GM19455 (cell line): Measurements from ENCODE around the gene ANKRD35.

ENCODE experiments used
- ATAC-seq: cut with Tn5 transposase; IDR thresholded peaks from one replicate; pipeline ENCODE4 v1.9.1; 2021; ENCODE audit not compliant: unreplicated experiment

The ANKRD35 gene

DNA sequence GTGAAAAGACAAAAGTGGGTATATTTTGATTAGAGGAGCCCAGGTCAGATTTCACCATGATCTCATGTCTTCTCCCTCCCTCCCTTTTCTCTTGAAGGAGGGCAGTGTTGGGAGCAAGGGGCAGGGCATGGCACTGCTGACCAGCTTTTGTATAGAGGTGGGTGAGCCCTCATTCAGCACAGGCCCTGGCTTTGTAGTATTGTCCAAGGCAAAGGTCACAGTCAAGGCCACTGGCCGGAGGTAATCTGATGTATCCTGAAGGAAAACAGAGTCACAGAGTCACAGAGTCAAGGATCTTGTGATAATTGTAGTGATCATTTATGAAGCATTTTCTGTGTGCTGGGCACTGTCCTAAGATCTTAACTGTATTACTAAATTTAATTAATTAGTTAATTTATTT is 12.3 kb upstream of the ANKRD35 start:
- ATAC-seq, result no peak

DNA sequence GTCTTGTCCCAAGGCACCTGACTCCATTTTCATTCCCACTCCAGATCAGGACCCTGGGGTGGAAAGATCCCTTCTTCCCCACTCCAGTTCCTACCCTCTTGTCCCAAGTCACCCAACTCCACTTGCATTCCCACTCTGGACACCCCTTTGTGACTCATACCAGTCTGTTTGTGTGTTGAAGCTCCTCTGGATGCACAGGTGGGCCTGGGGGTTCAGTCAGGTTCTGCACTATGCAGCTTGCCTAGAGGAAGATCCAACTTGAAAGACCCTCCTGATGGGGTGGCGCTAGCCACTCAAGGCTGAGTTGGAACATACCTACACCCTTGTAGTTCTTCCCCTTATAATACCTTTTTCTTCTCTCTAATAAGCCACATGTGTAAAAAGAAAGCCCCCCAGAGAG is 9.8 kb upstream of the ANKRD35 start:
- ATAC-seq, result no peak

GRCh38 chr1:145893306-145894055 is 7.8 kb upstream of the ANKRD35 start:
- ATAC-seq, result no peak

DNA sequence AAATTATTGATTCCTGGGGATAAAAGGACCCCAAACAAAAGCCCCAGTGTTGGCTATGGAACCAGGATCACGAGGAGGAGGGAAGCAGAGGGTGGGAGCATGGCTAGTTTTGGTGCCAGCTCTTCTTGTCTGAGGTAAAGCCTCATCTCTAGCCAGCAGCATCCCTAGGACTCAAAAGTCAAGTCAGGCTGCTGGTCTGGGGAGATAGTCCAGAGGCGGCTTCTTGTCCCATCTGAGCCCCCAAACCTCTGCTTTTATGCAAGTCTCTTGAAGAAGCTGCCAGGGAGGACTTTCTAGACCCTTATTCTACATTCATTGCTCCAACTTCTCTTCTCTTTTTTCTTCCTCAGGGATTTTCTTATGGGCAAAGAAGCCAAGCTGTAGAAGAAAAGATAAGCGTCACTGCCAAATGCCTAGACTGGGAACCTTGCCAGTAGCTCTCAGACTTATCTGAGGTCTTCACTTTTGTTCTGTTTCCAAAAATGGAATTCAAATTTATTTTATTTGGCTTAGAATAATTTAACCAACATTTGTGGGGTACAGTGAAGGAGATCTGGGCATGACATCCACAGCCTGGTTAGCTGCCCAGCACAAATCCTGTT is 6.9 kb upstream of the ANKRD35 start:
- no peak for ATAC-seq

- no peak for ATAC-seq
Measured at GRCh38 chr1:145891587-145892485, 6.2 kb upstream of the ANKRD35 start.

DNA sequence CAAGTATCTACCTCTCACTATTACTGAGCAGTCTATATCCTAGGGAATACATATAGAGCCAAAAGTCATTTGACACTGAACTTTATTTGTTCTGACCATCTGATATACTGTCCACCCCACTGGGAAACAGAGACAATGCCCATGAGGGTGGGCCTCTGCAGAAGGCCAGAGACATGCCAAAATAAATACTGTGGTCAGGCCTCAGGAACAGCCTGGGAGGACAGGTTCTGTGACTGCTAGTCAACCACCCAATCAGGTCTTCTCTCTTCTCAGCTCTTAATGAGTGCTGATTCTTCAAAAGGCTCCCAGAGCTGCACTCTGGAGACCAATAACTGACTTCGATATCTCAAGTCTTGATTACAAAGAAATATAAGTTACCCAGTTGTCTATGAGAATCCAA is 5.5 kb upstream of the ANKRD35 start:
- ATAC-seq, result no peak

DNA sequence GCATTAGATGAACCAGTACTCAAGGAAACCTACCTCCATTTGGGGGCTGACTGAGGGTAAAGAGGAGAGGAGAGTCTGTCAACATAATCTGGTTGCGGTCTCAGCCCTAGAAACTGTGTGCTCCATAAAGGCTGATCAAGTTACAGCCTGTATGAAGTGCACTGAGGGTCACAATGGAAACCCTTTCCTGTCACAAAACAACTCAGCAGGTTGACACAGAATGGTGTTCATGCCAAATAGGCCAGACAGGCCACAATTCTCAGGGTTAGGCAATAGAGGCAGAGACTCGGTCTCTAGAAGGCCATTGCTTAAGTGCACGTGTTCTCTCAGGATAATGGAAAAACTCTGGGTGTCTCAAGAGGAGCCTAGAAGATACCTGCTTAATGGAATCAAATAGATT is 4.1 kb upstream of the ANKRD35 start:
- ATAC-seq, result no peak

GRCh38 chr1:145887631-145888030 is 2.0 kb upstream of the ANKRD35 start:
- no peak for ATAC-seq

GRCh38 chr1:145886816-145887215 is 1.1 kb upstream of the ANKRD35 start:
- no peak for ATAC-seq

DNA sequence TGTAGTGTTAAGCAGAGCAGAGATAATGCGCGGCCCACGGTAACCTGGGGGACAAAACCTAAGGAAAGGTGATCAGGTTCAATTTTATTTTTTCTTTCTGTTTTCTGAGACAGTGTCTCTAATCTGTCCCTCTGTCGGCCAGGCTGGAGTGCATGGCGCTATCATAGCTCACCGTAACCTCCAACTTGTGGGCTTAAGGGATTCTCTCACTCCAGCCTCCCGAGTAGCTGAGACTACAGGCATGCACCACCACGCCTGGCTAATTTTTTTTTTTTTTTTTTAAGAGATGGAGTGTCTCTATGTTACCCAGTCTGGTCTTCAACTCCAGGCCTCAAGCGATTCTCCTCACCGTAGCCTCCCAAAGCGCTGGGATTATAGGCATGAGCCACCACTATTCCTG is 724 bp upstream of the ANKRD35 start:
- ATAC-seq, result no peak

DNA sequence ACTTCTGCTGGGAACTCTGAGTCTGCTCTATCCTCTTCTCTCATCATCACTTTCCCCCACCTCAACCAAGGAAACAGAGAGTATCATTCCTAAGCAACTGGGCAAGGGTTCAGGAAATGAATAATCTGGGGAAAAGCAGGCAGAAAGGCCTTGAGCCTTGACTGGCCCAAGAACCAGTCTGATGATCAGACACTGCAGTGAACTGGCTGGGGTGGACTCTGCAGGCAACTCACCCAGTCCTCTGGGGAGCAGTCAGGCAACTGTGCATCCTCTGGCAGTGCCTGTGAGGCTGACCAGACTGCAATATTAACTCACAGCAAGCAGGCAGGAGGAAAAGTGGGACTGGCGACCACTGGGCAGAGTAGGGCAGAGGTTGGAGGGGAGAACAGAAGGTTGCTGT is 991 bp downstream of the ANKRD35 start:
- no peak for ATAC-seq

DNA sequence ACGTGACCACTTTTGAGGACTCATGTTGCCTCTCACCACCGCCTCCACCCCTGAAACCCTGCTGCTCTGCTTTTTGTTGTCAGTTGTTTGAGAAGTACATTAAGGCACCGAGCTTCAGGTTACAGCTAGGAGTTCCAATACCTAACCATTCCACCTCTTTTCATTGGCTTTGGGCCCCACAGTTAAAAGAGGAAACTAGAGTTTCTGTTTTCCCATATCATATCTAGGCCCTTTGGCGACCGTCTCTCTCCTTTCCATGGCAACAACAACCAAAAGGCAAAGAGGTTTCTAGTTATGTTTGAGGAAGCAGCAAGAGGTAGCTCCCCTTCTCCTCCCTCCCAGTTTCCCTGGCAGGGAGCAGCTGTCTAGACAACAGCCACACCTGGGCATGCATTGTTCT is 5.9 kb downstream of the ANKRD35 start:
- no peak for ATAC-seq

GRCh38 chr1:145878724-145879123 is 6.9 kb downstream of the ANKRD35 start:
- no peak for ATAC-seq

DNA sequence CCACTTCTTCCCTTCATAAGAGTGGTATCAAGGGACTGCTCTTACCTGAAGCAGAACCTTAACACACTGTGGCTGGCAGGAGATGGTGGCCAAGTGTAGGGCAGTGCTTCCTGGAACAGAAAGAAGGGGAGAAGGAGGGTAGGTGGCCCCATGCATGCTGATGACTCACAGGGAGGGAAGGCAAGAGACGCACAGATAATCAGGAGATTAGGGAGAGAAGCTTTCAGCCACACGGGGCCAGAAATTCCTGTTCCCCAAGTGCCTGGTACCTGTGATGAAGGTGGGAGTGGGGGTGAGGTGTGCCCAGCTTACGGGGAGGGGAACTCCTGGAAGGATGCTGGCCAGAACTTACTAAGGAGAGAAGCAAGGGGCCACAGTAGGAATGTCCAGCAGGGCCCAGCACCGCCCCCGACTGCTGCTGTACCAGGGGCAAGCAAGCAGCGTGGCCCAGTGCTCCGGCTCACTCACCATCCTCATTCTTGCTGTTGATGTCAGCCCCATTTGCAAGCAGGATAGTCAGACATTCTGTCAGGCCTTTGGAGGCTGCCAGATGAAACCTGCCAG is 7.7 kb downstream of the ANKRD35 start:
- ATAC-seq, result no peak

DNA sequence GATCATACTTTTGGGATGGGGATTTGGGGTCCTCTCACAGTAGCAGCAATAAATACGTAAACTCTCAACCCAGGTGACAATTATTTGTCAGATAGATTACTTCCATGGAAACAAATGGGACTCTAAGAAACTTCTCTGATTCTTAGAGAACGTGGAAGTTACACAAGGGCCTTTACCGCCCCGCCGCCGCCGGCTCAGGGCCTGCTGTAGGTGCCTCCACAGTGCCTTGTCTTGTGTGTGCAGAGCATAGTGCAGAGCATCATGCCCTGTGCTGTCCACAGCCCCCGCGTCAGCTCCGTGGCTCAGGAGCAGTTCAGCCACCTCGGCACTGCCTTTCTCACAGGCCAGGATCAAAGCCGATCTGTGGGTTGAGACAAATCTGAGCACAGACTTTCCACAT is 11.0 kb downstream of the ANKRD35 start:
- no peak for ATAC-seq

- ATAC-seq, result no peak
Measured at GRCh38 chr1:145871994-145872924, 13.4 kb downstream of the ANKRD35 start.

- ATAC-seq, result no peak
Measured at GRCh38 chr1:145868232-145868631, 17.4 kb downstream of the ANKRD35 start.

GRCh38 chr1:145863282-145864018 is 22.2 kb downstream of the ANKRD35 start:
- ATAC-seq, result no peak

- ATAC-seq, result peak; percentile 64
Measured at GRCh38 chr1:145859491-145860023, 26.1 kb downstream of the ANKRD35 start.
